Measurements from ENCODE around the gene PANK1. TPM values are rescaled to one million over a fixed set of nuclear protein-coding genes. Genes with fewer than 3 reads are reported as not detected.

The PANK1 gene
- total and polyA plus RNA-seq, 2 experiments from 2014 or later = 16.9 to 38.2 TPM

- no peaks in the 10 kb centered on the region for H3K9me3 ChIP-seq (ENCODE audit: low read depth)
- H3K36me3 ChIP-seq = no peaks in the 10 kb centered on the region
- no peak for TF ChIP-seq CTCF (IDR thresholded peaks at IDR 0.05; ENCODE audit: low read depth, low read length)
- DNase-seq (ENCODE audit: low read depth in 1 of 2, low spot score in 1 of 2) = no peak
- no peak overlapping the region for H3K4me3 ChIP-seq
- no peak overlapping the region for H3K27ac ChIP-seq
- H3K4me1 ChIP-seq (ENCODE audit: low read depth) = peaks cover 11% of the 10 kb centered on the region
- H3K27me3 ChIP-seq = no peaks in the 10 kb centered on the region
Observed at GRCh38 chr10:89576022-89576421, 69.0 kb downstream of the PANK1 start.

- Histone ChIP-seq H3K27me3 (no peaks in the 10 kb centered on the region), H3K27ac (no peak overlapping the region), H3K4me1 (ENCODE audit: low read depth) (peaks cover 3% of the 10 kb centered on the region), H3K36me3 (no peaks in the 10 kb centered on the region), H3K9me3 (ENCODE audit: low read depth) (no peaks in the 10 kb centered on the region), H3K4me3 (no peak overlapping the region)
- no peak for TF ChIP-seq CTCF (IDR thresholded peaks at IDR 0.05; ENCODE audit: low read depth, low read length)
- no peak for DNase-seq (ENCODE audit: low read depth in 1 of 2, low spot score in 1 of 2)
Observed at GRCh38 chr10:89575031-89575430, 70.0 kb downstream of the PANK1 start.

GRCh38 chr10:89574368-89574767 is 70.7 kb downstream of the PANK1 start:
- Histone ChIP-seq H3K36me3 (no peaks in the 10 kb centered on the region), H3K4me1 (ENCODE audit: low read depth) (no peaks in the 10 kb centered on the region), H3K27me3 (no peaks in the 10 kb centered on the region), H3K27ac (no peak overlapping the region), H3K9me3 (ENCODE audit: low read depth) (no peaks in the 10 kb centered on the region), H3K4me3 (no peak overlapping the region)
- peak in 1 of 2 donors; percentile 78 for DNase-seq (ENCODE audit: low read depth in 1 of 2, low spot score in 1 of 2)
- no peak for TF ChIP-seq CTCF (IDR thresholded peaks at IDR 0.05; ENCODE audit: low read depth, low read length)

GRCh38 chr10:89567576-89568245 is 77.3 kb downstream of the PANK1 start:
- H3K9me3 ChIP-seq (ENCODE audit: low read depth) = no peaks in the 10 kb centered on the region
- no peak for TF ChIP-seq CTCF (IDR thresholded peaks at IDR 0.05; ENCODE audit: low read depth, low read length)
- no peak overlapping the region for H3K4me3 ChIP-seq
- no peaks in the 10 kb centered on the region for H3K27me3 ChIP-seq
- DNase-seq (ENCODE audit: low read depth in 1 of 2, low spot score in 1 of 2) = no peak
- H3K27ac ChIP-seq = no peak overlapping the region
- peaks cover 26% of the 10 kb centered on the region for H3K4me1 ChIP-seq (ENCODE audit: low read depth)
- no peaks in the 10 kb centered on the region for H3K36me3 ChIP-seq

- H3K27ac ChIP-seq = no peak overlapping the region
- no peaks in the 10 kb centered on the region for H3K27me3 ChIP-seq
- H3K4me1 ChIP-seq (ENCODE audit: low read depth) = peaks cover 33% of the 10 kb centered on the region
- no peaks in the 10 kb centered on the region for H3K36me3 ChIP-seq
- no peak for DNase-seq (ENCODE audit: low read depth in 1 of 2, low spot score in 1 of 2)
- no peaks in the 10 kb centered on the region for H3K9me3 ChIP-seq (ENCODE audit: low read depth)
- H3K4me3 ChIP-seq = no peak overlapping the region
- TF ChIP-seq CTCF (IDR thresholded peaks at IDR 0.05; ENCODE audit: low read depth, low read length) = no peak
Observed at GRCh38 chr10:89566992-89567391, 78.0 kb downstream of the PANK1 start.
